WTC11 (cell line): Measurements from ENCODE around the gene ASCC3. TPM values are rescaled to one million over a fixed set of nuclear protein-coding genes. Genes with fewer than 3 reads are reported as not detected.

Experiments
- ATAC-seq: fragments of 200-7000 bp; cut with Tn5 transposase; 2 replicates; pipeline ENCODE4 v1.10.0; 2021; ENCODE audit warnings: mild to moderate bottlenecking, moderate library complexity
- CTCF ChIA-PET: fragments of 300-600 bp; sonication (Branson Sonifier 250); formaldehyde crosslinking; loops from one replicate; lab custom pipeline; 2021; ENCODE audit warnings: antibody characterized with exemption; lab: Charles Lee
- POLR2A ChIA-PET: fragments of 350-600 bp; sonication (Branson Sonifier 250); formaldehyde crosslinking; loops from one replicate; lab custom pipeline; 2021; ENCODE audit warnings: antibody characterized with exemption; lab: Charles Lee
- DNase-seq: peaks from one replicate; pipeline ENCODE4 v3.0.0; 2021; ENCODE audit warnings: low spot score
- H3K27ac Mint-ChIP-seq: 2 replicates; pipeline ENCODE4 v1.8.0; 2021; ENCODE audit warnings: mixed read lengths
- H3K27me3 Mint-ChIP-seq: 2 replicates; pipeline ENCODE4 v1.8.0; 2021; ENCODE audit warnings: low read depth, mild to moderate bottlenecking, moderate library complexity, mixed read lengths
- H3K36me3 Mint-ChIP-seq: 2 replicates; pipeline ENCODE4 v1.8.0; 2021; ENCODE audit warnings: mixed read lengths
- H3K4me1 Mint-ChIP-seq: 2 replicates; pipeline ENCODE4 v1.8.0; 2022; ENCODE audit warnings: mixed read lengths
- H3K4me3 Mint-ChIP-seq: 2 replicates; pipeline ENCODE4 v1.8.0; 2021; ENCODE audit warnings: mild to moderate bottlenecking, moderate library complexity, mixed read lengths
- H3K9me3 Mint-ChIP-seq: 2 replicates; pipeline ENCODE4 v1.8.0; 2021; ENCODE audit warnings: mixed read lengths
- AR ChIP-seq: fragments of 250-450 bp; sonication (Bioruptor Pico); IDR thresholded peaks from 2 replicates; pipeline ENCODE4 v1.9.0; 2021; ENCODE audit warnings: mild to moderate bottlenecking
- CBFB ChIP-seq: sonication (generic); formaldehyde crosslinking; IDR thresholded peaks from 2 replicates; pipeline ENCODE4 v1.8.1; 2022; ENCODE audit warnings: mild to moderate bottlenecking, low read depth, missing genetic modification reagents
- FOXK1 ChIP-seq: sonication (generic); formaldehyde crosslinking; IDR thresholded peaks from 2 replicates; pipeline ENCODE4 v1.8.0; 2022; ENCODE audit warnings: mild to moderate bottlenecking, moderate library complexity, missing genetic modification reagents
- FOXP1 ChIP-seq: sonication (generic); formaldehyde crosslinking; IDR thresholded peaks from 2 replicates; pipeline ENCODE4 v1.8.0; 2022; ENCODE audit warnings: missing genetic modification reagents, mild to moderate bottlenecking, moderate library complexity, borderline replicate concordance
- GRHL2 ChIP-seq: fragments of 250-450 bp; sonication (Bioruptor Pico); IDR thresholded peaks from 2 replicates; pipeline ENCODE4 v1.8.0; 2022; ENCODE audit warnings: mild to moderate bottlenecking, moderate library complexity; ENCODE audit not compliant: insufficient replicate concordance, severe bottlenecking
- IRF1 ChIP-seq: sonication (generic); formaldehyde crosslinking; IDR thresholded peaks from 2 replicates; pipeline ENCODE4 v1.8.0; 2023; ENCODE audit warnings: missing genetic modification reagents
- MAX ChIP-seq: sonication (generic); formaldehyde crosslinking; IDR thresholded peaks from 2 replicates; pipeline ENCODE4 v1.8.0; 2022; ENCODE audit warnings: mild to moderate bottlenecking, missing genetic modification reagents
- NFATC4 ChIP-seq: fragments of 250-450 bp; sonication (Bioruptor Pico); IDR thresholded peaks from 2 replicates; pipeline ENCODE4 v1.9.0; 2021; ENCODE audit warnings: mild to moderate bottlenecking
- NR3C1 ChIP-seq: sonication (generic); formaldehyde crosslinking; conservative IDR thresholded peaks from 2 replicates; pipeline ENCODE4 v1.8.1; 2023; ENCODE audit warnings: low read depth, mild to moderate bottlenecking, missing genetic modification reagents
- RORB ChIP-seq: fragments of 250-450 bp; sonication (Bioruptor Pico); IDR thresholded peaks from 2 replicates; pipeline ENCODE4 v1.9.0; 2021; ENCODE audit warnings: mild to moderate bottlenecking
- SMAD4 ChIP-seq: sonication (generic); formaldehyde crosslinking; IDR thresholded peaks from 2 replicates; pipeline ENCODE4 v1.8.0; 2022; ENCODE audit warnings: mild to moderate bottlenecking, missing genetic modification reagents
- TP53 ChIP-seq: sonication (generic); formaldehyde crosslinking; IDR thresholded peaks from 2 replicates; pipeline ENCODE4 v1.8.1; 2023; ENCODE audit warnings: mild to moderate bottlenecking, missing genetic modification reagents
- ZNF121 ChIP-seq: sonication (generic); formaldehyde crosslinking; IDR thresholded peaks from 2 replicates; pipeline ENCODE4 v1.8.0; 2023; ENCODE audit warnings: missing genetic modification reagents
- ZNF219 ChIP-seq: sonication (generic); formaldehyde crosslinking; IDR thresholded peaks from 2 replicates; pipeline ENCODE4 v1.8.0; 2023; ENCODE audit warnings: missing genetic modification reagents, mild to moderate bottlenecking, borderline replicate concordance
- ZNF232 ChIP-seq: sonication (generic); formaldehyde crosslinking; IDR thresholded peaks from 2 replicates; pipeline ENCODE4 v1.8.0; 2022; ENCODE audit warnings: mild to moderate bottlenecking, missing genetic modification reagents
- total RNA-seq: library from RNA; stranded (reverse); gene quantifications from 3 replicates; pipeline ENCODE4 v1.2.3, GENCODE V29; 2021
- TF ChIP-seq, protein P1 (sequence below): sonication (generic); formaldehyde crosslinking; IDR thresholded peaks from 2 replicates; pipeline ENCODE4 v1.8.0; 2023; ENCODE audit warnings: mild to moderate bottlenecking, missing genetic modification reagents
- TF ChIP-seq, protein P2 (sequence below): sonication (generic); formaldehyde crosslinking; IDR thresholded peaks from 2 replicates; pipeline ENCODE4 v1.8.1; 2022; ENCODE audit warnings: mild to moderate bottlenecking, missing genetic modification reagents, moderate library complexity, borderline replicate concordance
- TF ChIP-seq, protein P3 (sequence below): sonication (generic); formaldehyde crosslinking; IDR thresholded peaks from 2 replicates; pipeline ENCODE4 v1.8.1; 2023; ENCODE audit warnings: mild to moderate bottlenecking, missing genetic modification reagents, moderate library complexity
- TF ChIP-seq, protein P4 (sequence below): sonication (generic); formaldehyde crosslinking; IDR thresholded peaks from 2 replicates; pipeline ENCODE4 v1.8.0; 2022; ENCODE audit warnings: mild to moderate bottlenecking, missing genetic modification reagents

Gene ASCC3
- total RNA-seq, 1 experiment from 2014 or later, result 80.7 TPM

DNA sequence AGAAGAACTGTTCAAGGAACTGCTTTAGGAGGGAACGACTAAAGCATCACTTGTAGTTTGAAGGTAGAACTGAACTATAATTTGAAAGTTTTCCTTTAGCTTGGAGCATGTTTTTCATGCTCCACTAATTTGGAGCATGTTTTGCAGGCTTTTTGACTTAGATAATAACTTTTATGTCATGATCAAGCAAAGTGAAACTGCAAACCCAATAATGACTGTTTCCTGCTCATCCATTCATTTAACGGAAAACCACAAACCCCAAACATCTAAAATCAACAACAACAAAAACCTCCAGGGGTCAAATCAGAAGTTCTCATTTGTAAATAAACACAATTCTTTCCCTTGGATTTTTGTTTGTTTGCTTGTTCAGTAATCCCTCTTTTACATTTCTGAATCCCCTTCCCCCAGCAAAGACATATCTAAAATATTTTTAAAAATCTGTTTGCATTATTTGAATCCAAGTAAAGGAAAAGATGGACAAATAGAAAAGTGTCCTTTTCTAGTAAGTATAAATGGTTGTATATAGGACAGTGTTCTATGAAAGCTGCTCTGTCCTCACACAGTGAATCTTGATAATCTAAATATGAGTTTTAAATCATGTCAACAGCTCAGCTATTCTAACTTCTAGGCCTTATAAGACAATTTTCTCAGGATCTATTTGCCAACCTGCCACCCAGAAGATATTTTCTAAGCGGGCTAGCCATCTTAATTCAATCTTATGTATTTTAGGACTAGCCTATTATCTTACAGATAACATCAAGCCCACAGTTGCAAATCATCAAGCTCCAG lies 419.0 kb downstream of the ASCC3 start:
- Mint-ChIP-seq H3K4me1 (peaks cover 68% of the 10 kb centered on the region), H3K27me3 (no peaks in the 10 kb centered on the region; the same call in 1 of the 2 replicates), H3K4me3 (peak overlapping the region; percentile 37), H3K9me3 (no peaks in the 10 kb centered on the region), H3K27ac (no peak overlapping the region), H3K36me3 (no peaks in the 10 kb centered on the region)
- no peak for TF ChIP-seq CBFB
- TF ChIP-seq RORB (CRISPR knock-in tag), result no peak
- TF ChIP-seq NR3C1 (CRISPR knock-in tag), result no peak
- TF ChIP-seq, protein P1, sequence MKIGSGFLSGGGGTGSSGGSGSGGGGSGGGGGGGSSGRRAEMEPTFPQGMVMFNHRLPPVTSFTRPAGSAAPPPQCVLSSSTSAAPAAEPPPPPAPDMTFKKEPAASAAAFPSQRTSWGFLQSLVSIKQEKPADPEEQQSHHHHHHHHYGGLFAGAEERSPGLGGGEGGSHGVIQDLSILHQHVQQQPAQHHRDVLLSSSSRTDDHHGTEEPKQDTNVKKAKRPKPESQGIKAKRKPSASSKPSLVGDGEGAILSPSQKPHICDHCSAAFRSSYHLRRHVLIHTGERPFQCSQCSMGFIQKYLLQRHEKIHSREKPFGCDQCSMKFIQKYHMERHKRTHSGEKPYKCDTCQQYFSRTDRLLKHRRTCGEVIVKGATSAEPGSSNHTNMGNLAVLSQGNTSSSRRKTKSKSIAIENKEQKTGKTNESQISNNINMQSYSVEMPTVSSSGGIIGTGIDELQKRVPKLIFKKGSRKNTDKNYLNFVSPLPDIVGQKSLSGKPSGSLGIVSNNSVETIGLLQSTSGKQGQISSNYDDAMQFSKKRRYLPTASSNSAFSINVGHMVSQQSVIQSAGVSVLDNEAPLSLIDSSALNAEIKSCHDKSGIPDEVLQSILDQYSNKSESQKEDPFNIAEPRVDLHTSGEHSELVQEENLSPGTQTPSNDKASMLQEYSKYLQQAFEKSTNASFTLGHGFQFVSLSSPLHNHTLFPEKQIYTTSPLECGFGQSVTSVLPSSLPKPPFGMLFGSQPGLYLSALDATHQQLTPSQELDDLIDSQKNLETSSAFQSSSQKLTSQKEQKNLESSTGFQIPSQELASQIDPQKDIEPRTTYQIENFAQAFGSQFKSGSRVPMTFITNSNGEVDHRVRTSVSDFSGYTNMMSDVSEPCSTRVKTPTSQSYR (CRISPR knock-in tag), result no peak
- TF ChIP-seq AR (CRISPR knock-in tag), result no peak
- TF ChIP-seq FOXK1, result no peak
- no peak for TF ChIP-seq TP53 (CRISPR knock-in tag)
- TF ChIP-seq FOXP1 (CRISPR knock-in tag), result no peak
- TF ChIP-seq, protein P2, sequence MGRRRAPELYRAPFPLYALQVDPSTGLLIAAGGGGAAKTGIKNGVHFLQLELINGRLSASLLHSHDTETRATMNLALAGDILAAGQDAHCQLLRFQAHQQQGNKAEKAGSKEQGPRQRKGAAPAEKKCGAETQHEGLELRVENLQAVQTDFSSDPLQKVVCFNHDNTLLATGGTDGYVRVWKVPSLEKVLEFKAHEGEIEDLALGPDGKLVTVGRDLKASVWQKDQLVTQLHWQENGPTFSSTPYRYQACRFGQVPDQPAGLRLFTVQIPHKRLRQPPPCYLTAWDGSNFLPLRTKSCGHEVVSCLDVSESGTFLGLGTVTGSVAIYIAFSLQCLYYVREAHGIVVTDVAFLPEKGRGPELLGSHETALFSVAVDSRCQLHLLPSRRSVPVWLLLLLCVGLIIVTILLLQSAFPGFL (CRISPR knock-in tag), result no peak
- no peak for TF ChIP-seq GRHL2 (CRISPR knock-in tag)
- no peak for TF ChIP-seq ZNF121 (CRISPR knock-in tag)
- no peak for TF ChIP-seq SMAD4 (CRISPR knock-in tag)
- TF ChIP-seq, protein P3, sequence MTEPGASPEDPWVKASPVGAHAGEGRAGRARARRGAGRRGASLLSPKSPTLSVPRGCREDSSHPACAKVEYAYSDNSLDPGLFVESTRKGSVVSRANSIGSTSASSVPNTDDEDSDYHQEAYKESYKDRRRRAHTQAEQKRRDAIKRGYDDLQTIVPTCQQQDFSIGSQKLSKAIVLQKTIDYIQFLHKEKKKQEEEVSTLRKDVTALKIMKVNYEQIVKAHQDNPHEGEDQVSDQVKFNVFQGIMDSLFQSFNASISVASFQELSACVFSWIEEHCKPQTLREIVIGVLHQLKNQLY (CRISPR knock-in tag), result no peak
- no peak for TF ChIP-seq ZNF232 (CRISPR knock-in tag)
- TF ChIP-seq MAX (CRISPR knock-in tag), result no peak
- TF ChIP-seq, protein P4, sequence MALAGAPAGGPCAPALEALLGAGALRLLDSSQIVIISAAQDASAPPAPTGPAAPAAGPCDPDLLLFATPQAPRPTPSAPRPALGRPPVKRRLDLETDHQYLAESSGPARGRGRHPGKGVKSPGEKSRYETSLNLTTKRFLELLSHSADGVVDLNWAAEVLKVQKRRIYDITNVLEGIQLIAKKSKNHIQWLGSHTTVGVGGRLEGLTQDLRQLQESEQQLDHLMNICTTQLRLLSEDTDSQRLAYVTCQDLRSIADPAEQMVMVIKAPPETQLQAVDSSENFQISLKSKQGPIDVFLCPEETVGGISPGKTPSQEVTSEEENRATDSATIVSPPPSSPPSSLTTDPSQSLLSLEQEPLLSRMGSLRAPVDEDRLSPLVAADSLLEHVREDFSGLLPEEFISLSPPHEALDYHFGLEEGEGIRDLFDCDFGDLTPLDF (CRISPR knock-in tag), result no peak
- no peak for TF ChIP-seq NFATC4 (CRISPR knock-in tag)
- TF ChIP-seq IRF1 (CRISPR knock-in tag), result no peak
- no peak for TF ChIP-seq ZNF219 (CRISPR knock-in tag)
- DNase-seq (no peak), ATAC-seq (no peak)
- POLR2A ChIA-PET, result no interaction called here
- CTCF ChIA-PET, result interaction anchor here (1.9 kb wide), 1 partner anchor 8 kb away, joined by 26 read pairs; no protein-coding TSS in a partner anchor
